Measurements from ENCODE around the gene MGAT4B. TPM values are rescaled to one million over a fixed set of nuclear protein-coding genes. Genes with fewer than 3 reads are reported as not detected.

Gene MGAT4B
- total and polyA plus RNA-seq, 2 of the 13 experiments (the other 11 are each of a cell fraction or from before 2014, with no cell fraction given): 93.5 to 130 TPM

DNA sequence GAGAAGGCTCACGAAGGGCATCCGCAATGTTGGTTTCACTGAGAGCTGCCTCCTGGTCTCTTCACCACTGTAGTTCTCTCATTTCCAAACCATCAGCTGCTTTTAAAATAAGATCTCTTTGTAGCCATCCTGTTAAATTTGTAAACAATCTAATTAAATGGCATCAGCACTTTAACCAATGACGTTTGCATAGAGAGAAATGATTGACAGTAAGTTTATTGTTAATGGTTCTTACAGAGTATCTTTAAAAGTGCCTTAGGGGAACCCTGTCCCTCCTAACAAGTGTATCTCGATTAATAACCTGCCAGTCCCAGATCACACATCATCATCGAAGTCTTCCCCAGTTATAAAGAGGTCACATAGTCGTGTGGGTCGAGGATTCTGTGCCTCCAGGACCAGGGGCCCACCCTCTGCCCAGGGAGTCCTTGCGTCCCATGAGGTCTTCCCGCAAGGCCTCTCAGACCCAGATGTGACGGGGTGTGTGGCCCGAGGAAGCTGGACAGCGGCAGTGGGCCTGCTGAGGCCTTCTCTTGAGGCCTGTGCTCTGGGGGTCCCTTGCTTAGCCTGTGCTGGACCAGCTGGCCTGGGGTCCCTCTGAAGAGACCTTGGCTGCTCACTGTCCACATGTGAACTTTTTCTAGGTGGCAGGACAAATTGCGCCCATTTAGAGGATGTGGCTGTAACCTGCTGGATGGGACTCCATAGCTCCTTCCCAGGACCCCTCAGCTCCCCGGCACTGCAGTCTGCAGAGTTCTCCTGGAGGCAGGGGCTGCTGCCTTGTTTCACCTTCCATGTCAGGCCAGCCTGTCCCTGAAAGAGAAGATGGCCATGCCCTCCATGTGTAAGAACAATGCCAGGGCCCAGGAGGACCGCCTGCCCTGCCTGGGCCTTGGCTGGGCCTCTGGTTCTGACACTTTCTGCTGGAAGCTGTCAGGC is 30.7 kb upstream of the MGAT4B start (continued):
- TF ChIP-seq POLR2G (IDR thresholded peaks at IDR 0.05; ENCODE audit: low read depth, low read length): peak; percentile 70
- TF ChIP-seq, protein P1, sequence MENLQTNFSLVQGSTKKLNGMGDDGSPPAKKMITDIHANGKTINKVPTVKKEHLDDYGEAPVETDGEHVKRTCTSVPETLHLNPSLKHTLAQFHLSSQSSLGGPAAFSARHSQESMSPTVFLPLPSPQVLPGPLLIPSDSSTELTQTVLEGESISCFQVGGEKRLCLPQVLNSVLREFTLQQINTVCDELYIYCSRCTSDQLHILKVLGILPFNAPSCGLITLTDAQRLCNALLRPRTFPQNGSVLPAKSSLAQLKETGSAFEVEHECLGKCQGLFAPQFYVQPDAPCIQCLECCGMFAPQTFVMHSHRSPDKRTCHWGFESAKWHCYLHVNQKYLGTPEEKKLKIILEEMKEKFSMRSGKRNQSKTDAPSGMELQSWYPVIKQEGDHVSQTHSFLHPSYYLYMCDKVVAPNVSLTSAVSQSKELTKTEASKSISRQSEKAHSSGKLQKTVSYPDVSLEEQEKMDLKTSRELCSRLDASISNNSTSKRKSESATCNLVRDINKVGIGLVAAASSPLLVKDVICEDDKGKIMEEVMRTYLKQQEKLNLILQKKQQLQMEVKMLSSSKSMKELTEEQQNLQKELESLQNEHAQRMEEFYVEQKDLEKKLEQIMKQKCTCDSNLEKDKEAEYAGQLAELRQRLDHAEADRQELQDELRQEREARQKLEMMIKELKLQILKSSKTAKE (CRISPR knock-in tag; IDR thresholded peaks at IDR 0.05; ENCODE audit: borderline replicate concordance): no peak
- peak; percentile 20 for TF ChIP-seq AGO1 (IDR thresholded peaks at IDR 0.05; ENCODE audit: low read depth, low read length, poor library complexity, severe bottlenecking)
- TF ChIP-seq, protein P2, sequence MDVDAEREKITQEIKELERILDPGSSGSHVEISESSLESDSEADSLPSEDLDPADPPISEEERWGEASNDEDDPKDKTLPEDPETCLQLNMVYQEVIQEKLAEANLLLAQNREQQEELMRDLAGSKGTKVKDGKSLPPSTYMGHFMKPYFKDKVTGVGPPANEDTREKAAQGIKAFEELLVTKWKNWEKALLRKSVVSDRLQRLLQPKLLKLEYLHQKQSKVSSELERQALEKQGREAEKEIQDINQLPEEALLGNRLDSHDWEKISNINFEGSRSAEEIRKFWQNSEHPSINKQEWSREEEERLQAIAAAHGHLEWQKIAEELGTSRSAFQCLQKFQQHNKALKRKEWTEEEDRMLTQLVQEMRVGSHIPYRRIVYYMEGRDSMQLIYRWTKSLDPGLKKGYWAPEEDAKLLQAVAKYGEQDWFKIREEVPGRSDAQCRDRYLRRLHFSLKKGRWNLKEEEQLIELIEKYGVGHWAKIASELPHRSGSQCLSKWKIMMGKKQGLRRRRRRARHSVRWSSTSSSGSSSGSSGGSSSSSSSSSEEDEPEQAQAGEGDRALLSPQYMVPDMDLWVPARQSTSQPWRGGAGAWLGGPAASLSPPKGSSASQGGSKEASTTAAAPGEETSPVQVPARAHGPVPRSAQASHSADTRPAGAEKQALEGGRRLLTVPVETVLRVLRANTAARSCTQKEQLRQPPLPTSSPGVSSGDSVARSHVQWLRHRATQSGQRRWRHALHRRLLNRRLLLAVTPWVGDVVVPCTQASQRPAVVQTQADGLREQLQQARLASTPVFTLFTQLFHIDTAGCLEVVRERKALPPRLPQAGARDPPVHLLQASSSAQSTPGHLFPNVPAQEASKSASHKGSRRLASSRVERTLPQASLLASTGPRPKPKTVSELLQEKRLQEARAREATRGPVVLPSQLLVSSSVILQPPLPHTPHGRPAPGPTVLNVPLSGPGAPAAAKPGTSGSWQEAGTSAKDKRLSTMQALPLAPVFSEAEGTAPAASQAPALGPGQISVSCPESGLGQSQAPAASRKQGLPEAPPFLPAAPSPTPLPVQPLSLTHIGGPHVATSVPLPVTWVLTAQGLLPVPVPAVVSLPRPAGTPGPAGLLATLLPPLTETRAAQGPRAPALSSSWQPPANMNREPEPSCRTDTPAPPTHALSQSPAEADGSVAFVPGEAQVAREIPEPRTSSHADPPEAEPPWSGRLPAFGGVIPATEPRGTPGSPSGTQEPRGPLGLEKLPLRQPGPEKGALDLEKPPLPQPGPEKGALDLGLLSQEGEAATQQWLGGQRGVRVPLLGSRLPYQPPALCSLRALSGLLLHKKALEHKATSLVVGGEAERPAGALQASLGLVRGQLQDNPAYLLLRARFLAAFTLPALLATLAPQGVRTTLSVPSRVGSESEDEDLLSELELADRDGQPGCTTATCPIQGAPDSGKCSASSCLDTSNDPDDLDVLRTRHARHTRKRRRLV (CRISPR knock-in tag; IDR thresholded peaks at IDR 0.05): no peak
- TF ChIP-seq AGO2 (optimal IDR thresholded peaks at IDR 0.05; ENCODE audit: low read depth, low read length): peak; percentile 90
- TF ChIP-seq, protein P3, sequence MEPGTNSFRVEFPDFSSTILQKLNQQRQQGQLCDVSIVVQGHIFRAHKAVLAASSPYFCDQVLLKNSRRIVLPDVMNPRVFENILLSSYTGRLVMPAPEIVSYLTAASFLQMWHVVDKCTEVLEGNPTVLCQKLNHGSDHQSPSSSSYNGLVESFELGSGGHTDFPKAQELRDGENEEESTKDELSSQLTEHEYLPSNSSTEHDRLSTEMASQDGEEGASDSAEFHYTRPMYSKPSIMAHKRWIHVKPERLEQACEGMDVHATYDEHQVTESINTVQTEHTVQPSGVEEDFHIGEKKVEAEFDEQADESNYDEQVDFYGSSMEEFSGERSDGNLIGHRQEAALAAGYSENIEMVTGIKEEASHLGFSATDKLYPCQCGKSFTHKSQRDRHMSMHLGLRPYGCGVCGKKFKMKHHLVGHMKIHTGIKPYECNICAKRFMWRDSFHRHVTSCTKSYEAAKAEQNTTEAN (CRISPR knock-in tag; conservative IDR thresholded peaks at IDR 0.05): no peak
- TF ChIP-seq ZNF768 (CRISPR knock-in tag; IDR thresholded peaks at IDR 0.05): no peak
- peak; percentile 59 for TF ChIP-seq RBM39 (IDR thresholded peaks at IDR 0.05; ENCODE audit: low read depth, low read length, poor library complexity, severe bottlenecking)
- TF ChIP-seq EED (CRISPR knock-in tag; IDR thresholded peaks at IDR 0.05): 0 out of 2 replicates have a peak, but pooled peaks have one; percentile 28
- 0 out of 2 replicates have a peak, but pooled peaks have one; percentile 20 for TF ChIP-seq ARNT2 (CRISPR knock-in tag; IDR thresholded peaks at IDR 0.05; ENCODE audit: low read depth)
- TF ChIP-seq ZC3H13 (CRISPR knock-in tag; IDR thresholded peaks at IDR 0.05): no peak; the same call in 1 of the 2 replicates
- no peak for TF ChIP-seq ZNF143 (CRISPR knock-in tag; IDR thresholded peaks at IDR 0.05)
- TF ChIP-seq ZNF772 (CRISPR knock-in tag; IDR thresholded peaks at IDR 0.05): 0 out of 2 replicates have a peak, but pooled peaks have one; percentile 48

Data from HepG2 (cell line).